A673 (cell line): Measurements from ENCODE around the gene SHISA2.

Experiments
- EZH2 ChIP-seq: fragments of 200-600 bp; sonication (generic); IDR thresholded peaks from 2 replicates; pipeline ENCODE4 v1.6.1; 2017; ENCODE audit warnings: borderline replicate concordance, low read depth, mild to moderate bottlenecking, mixed read lengths, antibody characterized with exemption, low read length; ENCODE audit not compliant: poor library complexity, severe bottlenecking
- TF ChIP-seq, protein P1 (sequence below): fragments of 300-800, 200-600 bp; sonication (generic); conservative IDR thresholded peaks from 2 replicates; pipeline ENCODE4 v1.5.1; 2017; ENCODE audit warnings: low read depth, mild to moderate bottlenecking, antibody characterized with exemption, low read length, moderate library complexity, mixed read lengths

DNA sequence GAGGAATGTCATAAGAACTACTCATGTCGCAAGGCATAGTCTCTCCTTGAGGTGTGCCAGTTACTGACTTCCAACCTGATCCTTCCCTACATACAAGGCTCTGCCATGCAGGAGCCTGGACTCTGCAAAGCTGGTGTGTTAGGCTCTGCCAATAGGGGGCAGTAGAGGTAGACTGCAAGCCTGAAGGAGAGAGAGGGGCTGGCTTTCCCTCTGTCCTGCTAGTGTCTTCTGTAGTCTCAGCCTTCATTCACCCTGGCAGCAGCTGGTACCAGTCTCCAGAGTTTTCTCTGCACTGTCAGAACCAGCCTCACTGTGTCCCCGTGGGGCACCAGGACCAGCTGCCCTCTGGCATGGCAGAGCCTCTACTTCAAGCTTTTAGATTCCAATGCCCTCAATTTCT is 14.5 kb downstream of the SHISA2 start:
- TF ChIP-seq, protein P1, sequence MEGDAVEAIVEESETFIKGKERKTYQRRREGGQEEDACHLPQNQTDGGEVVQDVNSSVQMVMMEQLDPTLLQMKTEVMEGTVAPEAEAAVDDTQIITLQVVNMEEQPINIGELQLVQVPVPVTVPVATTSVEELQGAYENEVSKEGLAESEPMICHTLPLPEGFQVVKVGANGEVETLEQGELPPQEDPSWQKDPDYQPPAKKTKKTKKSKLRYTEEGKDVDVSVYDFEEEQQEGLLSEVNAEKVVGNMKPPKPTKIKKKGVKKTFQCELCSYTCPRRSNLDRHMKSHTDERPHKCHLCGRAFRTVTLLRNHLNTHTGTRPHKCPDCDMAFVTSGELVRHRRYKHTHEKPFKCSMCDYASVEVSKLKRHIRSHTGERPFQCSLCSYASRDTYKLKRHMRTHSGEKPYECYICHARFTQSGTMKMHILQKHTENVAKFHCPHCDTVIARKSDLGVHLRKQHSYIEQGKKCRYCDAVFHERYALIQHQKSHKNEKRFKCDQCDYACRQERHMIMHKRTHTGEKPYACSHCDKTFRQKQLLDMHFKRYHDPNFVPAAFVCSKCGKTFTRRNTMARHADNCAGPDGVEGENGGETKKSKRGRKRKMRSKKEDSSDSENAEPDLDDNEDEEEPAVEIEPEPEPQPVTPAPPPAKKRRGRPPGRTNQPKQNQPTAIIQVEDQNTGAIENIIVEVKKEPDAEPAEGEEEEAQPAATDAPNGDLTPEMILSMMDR = peak; percentile 73
- no peak for TF ChIP-seq EZH2
